ENCODE results near the gene MNT. TPM values are rescaled to one million over a fixed set of nuclear protein-coding genes. Genes with fewer than 3 reads are reported as not detected.

Gene MNT
- total RNA-seq, 1 donor, result 12.2 TPM

DNA sequence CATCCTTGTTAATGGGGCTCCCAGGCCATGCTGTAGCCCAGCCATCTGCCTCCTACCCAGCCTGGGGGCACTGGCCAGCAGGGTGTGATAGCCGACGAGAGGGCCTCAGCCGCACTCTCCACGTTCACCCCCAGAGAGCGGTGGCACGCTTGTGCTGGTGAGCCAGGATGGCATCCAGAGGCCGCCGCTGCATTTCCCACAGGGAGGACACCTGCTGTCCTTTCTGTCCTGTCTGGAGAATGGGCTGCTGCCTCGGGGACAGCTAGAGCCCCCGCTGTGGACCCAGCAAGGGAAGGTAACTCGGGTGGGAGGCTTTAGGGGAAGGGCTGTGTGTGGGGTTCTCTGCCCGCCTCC lies 36.1 kb downstream of the MNT start:
- DNase-seq (ENCODE audit: low read depth), result no peak
- TF ChIP-seq, protein P1, sequence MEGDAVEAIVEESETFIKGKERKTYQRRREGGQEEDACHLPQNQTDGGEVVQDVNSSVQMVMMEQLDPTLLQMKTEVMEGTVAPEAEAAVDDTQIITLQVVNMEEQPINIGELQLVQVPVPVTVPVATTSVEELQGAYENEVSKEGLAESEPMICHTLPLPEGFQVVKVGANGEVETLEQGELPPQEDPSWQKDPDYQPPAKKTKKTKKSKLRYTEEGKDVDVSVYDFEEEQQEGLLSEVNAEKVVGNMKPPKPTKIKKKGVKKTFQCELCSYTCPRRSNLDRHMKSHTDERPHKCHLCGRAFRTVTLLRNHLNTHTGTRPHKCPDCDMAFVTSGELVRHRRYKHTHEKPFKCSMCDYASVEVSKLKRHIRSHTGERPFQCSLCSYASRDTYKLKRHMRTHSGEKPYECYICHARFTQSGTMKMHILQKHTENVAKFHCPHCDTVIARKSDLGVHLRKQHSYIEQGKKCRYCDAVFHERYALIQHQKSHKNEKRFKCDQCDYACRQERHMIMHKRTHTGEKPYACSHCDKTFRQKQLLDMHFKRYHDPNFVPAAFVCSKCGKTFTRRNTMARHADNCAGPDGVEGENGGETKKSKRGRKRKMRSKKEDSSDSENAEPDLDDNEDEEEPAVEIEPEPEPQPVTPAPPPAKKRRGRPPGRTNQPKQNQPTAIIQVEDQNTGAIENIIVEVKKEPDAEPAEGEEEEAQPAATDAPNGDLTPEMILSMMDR (IDR thresholded peaks at IDR 0.05; ENCODE audit: insufficient read depth, low read length), result no peak
- H3K4me3 ChIP-seq (ENCODE audit: low read depth, low read length), result no peak overlapping the region

DNA sequence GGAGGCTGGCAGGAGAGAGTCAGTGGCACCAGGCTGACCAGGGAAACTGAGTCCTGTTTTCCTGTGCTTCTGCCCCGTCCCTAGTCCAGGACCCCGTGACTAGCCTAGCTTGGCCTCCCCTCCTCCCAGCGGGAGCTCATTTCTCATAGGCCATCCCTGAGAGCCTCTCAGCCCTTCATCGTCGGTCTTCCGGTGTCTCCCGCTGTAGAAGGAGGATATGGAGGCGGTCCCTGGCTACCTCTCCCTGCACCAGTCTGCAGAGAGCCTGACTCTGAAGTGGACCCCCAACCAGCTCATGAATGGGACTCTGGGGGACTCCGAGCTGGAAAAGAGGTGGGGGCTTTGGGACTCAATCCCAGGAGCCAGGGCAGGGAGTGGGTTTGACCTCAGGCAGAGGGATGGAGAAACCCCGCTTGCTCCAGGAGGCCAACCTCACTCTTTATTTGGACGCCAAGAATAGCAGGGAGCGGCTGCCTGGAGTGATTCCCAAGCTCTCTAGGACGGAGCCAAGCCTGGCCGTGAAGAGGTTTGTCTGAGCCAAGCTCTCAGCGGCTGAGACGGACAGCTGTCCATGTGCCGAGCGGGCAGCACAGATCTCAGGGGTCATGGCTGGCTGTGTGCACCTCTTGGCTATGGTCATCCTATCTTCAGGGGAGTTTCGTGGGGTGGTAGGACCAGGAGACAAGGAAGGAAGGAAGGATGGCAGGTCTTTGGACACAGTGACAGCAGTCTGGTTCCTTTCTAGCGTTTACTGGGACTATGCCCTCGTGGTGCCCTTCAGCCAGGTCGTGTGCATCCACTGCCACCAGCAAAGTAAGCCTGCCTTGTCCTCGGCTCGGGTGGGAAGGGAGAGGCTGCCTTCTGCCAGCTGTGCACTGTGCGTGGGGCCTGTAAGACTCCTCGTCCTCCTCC lies 36.8 kb downstream of the MNT start:
- H3K4me3 ChIP-seq (ENCODE audit: low read depth, low read length), result no peak overlapping the region
- TF ChIP-seq, protein P1 (IDR thresholded peaks at IDR 0.05; ENCODE audit: insufficient read depth, low read length), result no peak
- DNase-seq (ENCODE audit: low read depth), result peak; percentile 19

DNA sequence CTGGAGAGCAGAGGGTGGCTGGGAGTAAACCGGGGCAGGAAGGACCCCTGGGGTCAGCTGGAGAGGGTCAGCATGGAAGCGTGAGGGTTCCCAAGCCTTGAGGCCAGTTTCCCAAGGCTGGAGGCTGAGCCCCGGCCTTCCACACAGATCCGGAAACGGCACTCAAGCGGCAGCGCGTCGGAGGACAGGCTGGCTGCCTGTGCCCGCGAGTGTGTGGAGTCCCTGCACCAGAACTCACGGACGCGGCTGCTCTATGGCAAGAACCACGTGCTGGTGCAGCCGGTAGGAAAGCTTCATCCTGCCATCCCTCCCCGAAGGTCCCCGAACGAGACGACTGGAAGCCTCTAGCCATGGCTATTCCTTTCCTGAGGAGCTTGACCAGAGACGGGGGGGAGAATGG lies 37.5 kb downstream of the MNT start:
- no peak for DNase-seq (ENCODE audit: low read depth)
- TF ChIP-seq, protein P1 (IDR thresholded peaks at IDR 0.05; ENCODE audit: insufficient read depth, low read length), result no peak
- H3K4me3 ChIP-seq (ENCODE audit: low read depth, low read length), result no peak overlapping the region

DNA sequence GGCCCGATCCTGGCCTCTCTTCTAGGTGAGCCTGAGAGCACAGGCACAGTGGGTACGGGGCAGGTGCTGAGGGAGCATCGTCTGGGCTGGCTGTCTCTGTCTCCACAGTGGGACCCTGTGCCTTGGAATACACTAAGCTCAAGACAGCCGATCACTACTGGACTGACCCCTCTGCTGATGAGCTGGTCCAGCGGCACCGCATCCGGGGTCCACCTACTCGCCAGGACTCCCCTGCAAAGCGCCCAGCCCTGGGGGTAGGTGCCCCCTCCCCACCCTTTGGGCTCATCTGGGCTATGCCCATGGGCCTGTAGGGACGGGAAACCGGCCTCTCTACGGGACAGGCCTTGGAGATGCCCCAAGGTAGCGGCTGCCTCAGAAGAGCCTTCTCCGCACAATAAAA lies 38.0 kb downstream of the MNT start:
- H3K4me3 ChIP-seq (ENCODE audit: low read depth, low read length), result no peak overlapping the region
- no peak for DNase-seq (ENCODE audit: low read depth)
- TF ChIP-seq, protein P1 (IDR thresholded peaks at IDR 0.05; ENCODE audit: insufficient read depth, low read length), result no peak

DNA sequence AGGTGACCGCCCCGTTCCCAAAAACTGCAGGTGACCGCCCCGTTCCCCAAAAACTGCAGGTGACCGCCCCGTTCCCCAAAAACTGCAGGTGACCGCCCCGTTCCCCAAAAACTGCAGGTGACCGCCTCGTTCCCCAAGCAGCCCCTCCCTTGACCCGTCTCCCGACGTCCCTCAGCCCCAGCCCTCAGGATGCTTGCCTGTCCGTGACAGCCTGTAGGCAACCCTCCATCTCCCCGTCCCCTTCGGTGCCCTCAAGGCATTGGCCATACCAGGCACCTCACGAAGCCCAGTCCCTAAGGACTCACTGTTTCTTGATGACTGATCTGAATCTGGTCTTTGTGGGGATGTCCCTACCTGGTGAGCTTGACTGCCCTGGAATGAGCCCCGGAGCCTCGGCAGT lies 38.4 kb downstream of the MNT start:
- no peak overlapping the region for H3K4me3 ChIP-seq (ENCODE audit: low read depth, low read length)
- TF ChIP-seq, protein P1 (IDR thresholded peaks at IDR 0.05; ENCODE audit: insufficient read depth, low read length), result no peak
- no peak for DNase-seq (ENCODE audit: low read depth)

DNA sequence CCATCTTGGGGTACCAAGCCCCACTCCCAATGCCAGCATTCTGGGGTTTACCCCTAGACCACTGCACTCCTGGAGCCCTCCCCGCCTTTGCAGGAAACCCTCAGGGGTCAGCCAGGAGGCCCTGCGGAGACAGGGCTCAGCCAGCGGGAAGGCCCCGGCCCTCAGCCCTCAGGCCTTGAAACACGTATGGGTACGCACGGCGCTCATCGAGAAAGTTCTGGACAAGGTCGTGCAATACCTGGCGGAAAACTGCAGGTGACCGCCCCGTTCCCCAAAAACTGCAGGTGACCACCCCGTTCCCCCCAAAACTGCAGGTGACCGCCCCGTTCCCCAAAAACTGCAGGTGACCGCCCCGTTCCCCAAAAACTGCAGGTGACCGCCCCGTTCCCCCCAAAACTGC lies 38.8 kb downstream of the MNT start:
- no peak for DNase-seq (ENCODE audit: low read depth)
- TF ChIP-seq, protein P1 (IDR thresholded peaks at IDR 0.05; ENCODE audit: insufficient read depth, low read length), result no peak
- H3K4me3 ChIP-seq (ENCODE audit: low read depth, low read length), result no peak overlapping the region

All from fibroblast of the aortic adventitia (primary cell).